Loucy (cell line): ENCODE results near the gene SH3BGRL2.

Experiments used
- H2AFZ ChIP-seq: fragments of 200-600 bp; sonication (generic); 2 replicates; pipeline ENCODE4 v1.6.0; 2016; ENCODE audit warnings: antibody characterized with exemption, mild to moderate bottlenecking, low read length, moderate library complexity
- H3F3A ChIP-seq: fragments of 200-600 bp; 2 replicates; pipeline ENCODE4 v1.6.0; 2016; ENCODE audit warnings: antibody characterized with exemption, low read depth, mild to moderate bottlenecking
- H3K27me3 ChIP-seq: fragments of 200-600 bp; sonication (generic); 2 replicates; pipeline ENCODE4 v1.6.1; 2014; ENCODE audit warnings: low read length, mild to moderate bottlenecking; ENCODE audit not compliant: insufficient read depth, poor library complexity, severe bottlenecking
- H3K36me3 ChIP-seq: fragments of 200-600 bp; sonication (generic); 2 replicates; pipeline ENCODE4 v1.6.1; 2016; ENCODE audit warnings: low read length; ENCODE audit not compliant: insufficient read depth
- H3K4me1 ChIP-seq: fragments of 200-600 bp; sonication (generic); 2 replicates; pipeline ENCODE4 v1.5.1; 2014; ENCODE audit warnings: low read length, mild to moderate bottlenecking; ENCODE audit not compliant: insufficient read depth, poor library complexity, severe bottlenecking
- H3K4me2 ChIP-seq: fragments of 200-600 bp; sonication (generic); 2 replicates; pipeline ENCODE4 v1.6.0; 2014; ENCODE audit warnings: antibody characterized with exemption, low read length, low read depth, mild to moderate bottlenecking; ENCODE audit not compliant: poor library complexity, severe bottlenecking
- H3K4me3 ChIP-seq: fragments of 200-600 bp; sonication (generic); 2 replicates; pipeline ENCODE4 v1.5.1; 2014; ENCODE audit warnings: low read length, mild to moderate bottlenecking, mixed read lengths; ENCODE audit not compliant: poor library complexity, severe bottlenecking
- H3K79me2 ChIP-seq: fragments of 200-600 bp; sonication (generic); 2 replicates; pipeline ENCODE4 v1.6.1; 2014; ENCODE audit warnings: low read length; ENCODE audit not compliant: insufficient read depth
- H3K9ac ChIP-seq: fragments of 200-600 bp; sonication (generic); 2 replicates; pipeline ENCODE4 v1.6.0; 2014; ENCODE audit warnings: mild to moderate bottlenecking, low read depth, low read length, moderate library complexity; ENCODE audit not compliant: poor library complexity, severe bottlenecking
- H3K9me2 ChIP-seq: fragments of 200-600 bp; sonication (generic); replicated peaks from 2 replicates; pipeline ENCODE4 v1.6.1; 2016; ENCODE audit warnings: low read depth, low read length, mixed read lengths
- H3K9me3 ChIP-seq: fragments of 200-600 bp; sonication (generic); 2 replicates; pipeline ENCODE4 v1.6.1; 2014; ENCODE audit warnings: mild to moderate bottlenecking, antibody characterized with exemption, low read length, low read depth; ENCODE audit not compliant: insufficient read depth
- H4K20me1 ChIP-seq: fragments of 200-600 bp; sonication (generic); 2 replicates; pipeline ENCODE4 v1.6.0; 2014; ENCODE audit warnings: antibody characterized with exemption, low read length, mild to moderate bottlenecking; ENCODE audit not compliant: insufficient read depth, poor library complexity, severe bottlenecking
- CTCF ChIP-seq: fragments of 200-600 bp; sonication (generic); conservative IDR thresholded peaks from 2 replicates; pipeline ENCODE4 v1.5.1; 2014; ENCODE audit warnings: mild to moderate bottlenecking, antibody characterized with exemption, low read length
- EZH2phosphoT487 ChIP-seq: fragments of 200-600 bp; IDR thresholded peaks from 2 replicates; pipeline ENCODE4 v1.6.1; 2018; ENCODE audit warnings: antibody characterized with exemption, mild to moderate bottlenecking, moderate library complexity, borderline replicate concordance

SH3BGRL2 gene

GRCh38 chr6:79623106-79623505 lies 8.0 kb upstream of the SH3BGRL2 start:
- Histone ChIP-seq H3K4me2 (no peak overlapping the region), H4K20me1 (no peaks in the 10 kb centered on the region), H3F3A (no peaks in the 10 kb centered on the region), H3K9me3 (no peaks in the 10 kb centered on the region), H3K27me3 (no peaks in the 10 kb centered on the region), H3K36me3 (no peaks in the 10 kb centered on the region), H3K79me2 (no peaks in the 10 kb centered on the region), H3K9me2 (no peaks in the 10 kb centered on the region), H3K4me3 (no peak overlapping the region), H3K4me1 (no peaks in the 10 kb centered on the region), H3K9ac (no peak overlapping the region), H2AFZ (no peak overlapping the region)
- no peak for TF ChIP-seq EZH2phosphoT487
- no peak for TF ChIP-seq CTCF

- H3K4me2 ChIP-seq, result no peak overlapping the region
- TF ChIP-seq EZH2phosphoT487, result no peak
- TF ChIP-seq CTCF, result no peak
- H3K9ac ChIP-seq, result no peak overlapping the region
- H3K4me3 ChIP-seq, result no peak overlapping the region
- H3K27me3 ChIP-seq, result no peaks in the 10 kb centered on the region
- no peaks in the 10 kb centered on the region for H3K9me3 ChIP-seq
- no peaks in the 10 kb centered on the region for H3K79me2 ChIP-seq
- H3K9me2 ChIP-seq, result no peaks in the 10 kb centered on the region
- no peaks in the 10 kb centered on the region for H3K36me3 ChIP-seq
- no peaks in the 10 kb centered on the region for H3K4me1 ChIP-seq
- no peak overlapping the region for H2AFZ ChIP-seq
- H3F3A ChIP-seq, result no peaks in the 10 kb centered on the region
- no peaks in the 10 kb centered on the region for H4K20me1 ChIP-seq
Measured at GRCh38 chr6:79625746-79626145, 5.4 kb upstream of the SH3BGRL2 start.

- Histone ChIP-seq H3K27me3 (no peaks in the 10 kb centered on the region), H4K20me1 (no peaks in the 10 kb centered on the region), H3K9me2 (no peaks in the 10 kb centered on the region), H3K79me2 (no peaks in the 10 kb centered on the region), H3K36me3 (no peaks in the 10 kb centered on the region), H3K9ac (no peak overlapping the region), H2AFZ (no peak overlapping the region), H3K4me1 (no peaks in the 10 kb centered on the region), H3K9me3 (no peaks in the 10 kb centered on the region), H3F3A (no peaks in the 10 kb centered on the region), H3K4me2 (no peak overlapping the region), H3K4me3 (no peak overlapping the region)
- TF ChIP-seq CTCF (no peak), EZH2phosphoT487 (no peak)
Measured at GRCh38 chr6:79626811-79627210, 4.3 kb upstream of the SH3BGRL2 start.
